Tibial artery (tissue), 4 donors: ENCODE data around the gene MPP2.

Experiments used
- DNase-seq, 2 donors: peaks; one replicate each; pipeline ENCODE4 v3.0.0-alpha.2; 2019
- H3K27ac ChIP-seq, 2 donors: fragments of 200-600 bp; sonication (generic) in 1 of 2; 1 replicate in 1 of 2; 2 replicates in 1 of 2; pipeline ENCODE4 v1.5.1; 2018 to 2019; ENCODE audit warnings: mild to moderate bottlenecking in 1 of 2
- H3K27me3 ChIP-seq, 2 donors: fragments of 200-600 bp; sonication (generic) in 1 of 2; one replicate each; pipeline versions ENCODE4 v1.5.1 to v1.6.0; 2016 to 2019
- H3K36me3 ChIP-seq, 3 donors: fragments of 200-600 bp; sonication (generic) in 2 of 3; one replicate each; pipeline ENCODE4 v1.5.1; 2016 to 2019; ENCODE audit warnings: mild to moderate bottlenecking in 2 of 3
- H3K4me1 ChIP-seq, 4 donors: fragments of 200-600 bp; sonication (generic) in 2 of 4; 1 replicate in 3 of 4; 2 replicates in 1 of 4; pipeline ENCODE4 v1.5.1; 2016 to 2019
- H3K4me3 ChIP-seq, 2 donors: fragments of 200-600 bp; sonication (generic) in 1 of 2; 1 replicate in 1 of 2; 2 replicates in 1 of 2; pipeline ENCODE4 v1.5.1; 2018 to 2019; ENCODE audit warnings: mild to moderate bottlenecking in 2 of 2
- H3K9me3 ChIP-seq, 3 donors: fragments of 200-600 bp; sonication (generic) in 1 of 3; one replicate each; pipeline ENCODE4 v1.5.1; 2016 to 2019
- intact Hi-C: fragments of 100-400 bp; cut with DNase I; formaldehyde crosslinking; loops from one replicate; pipeline ENCODE4 v1.15.0; 2023; ENCODE audit warnings: low total_unique reads
- TF ChIP-seq, protein P1 (sequence below), 2 experiments: fragments of 200-600 bp in 1 of 2; fragments of 450-650 bp in 1 of 2; IDR thresholded peaks; one replicate each; pipeline ENCODE4 v1.5.1; 2017 to 2019; ENCODE audit warnings: antibody characterized with exemption in 2 of 2, mild to moderate bottlenecking in 1 of 2, moderate library complexity in 1 of 2

MPP2 gene

DNA sequence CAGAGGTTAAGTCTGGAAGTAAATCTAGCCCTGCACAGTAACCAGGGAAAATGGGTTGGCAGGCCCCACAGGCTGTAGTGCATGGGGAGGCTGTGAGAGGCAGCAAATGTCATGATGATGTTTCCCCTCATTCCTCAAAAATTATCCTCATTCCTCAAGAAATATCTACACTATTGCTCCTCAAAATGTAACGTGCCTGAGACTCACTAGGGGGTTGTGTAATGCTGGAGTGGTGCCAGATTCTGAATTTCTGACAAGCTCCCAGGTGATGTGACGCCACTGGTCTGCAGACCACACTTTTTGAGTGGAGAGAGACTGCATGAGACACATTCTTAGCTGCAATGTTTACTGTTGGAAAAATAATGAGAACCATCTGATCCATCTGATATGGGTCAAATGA is 73.2 kb downstream of the MPP2 start:
- TF ChIP-seq, protein P1, sequence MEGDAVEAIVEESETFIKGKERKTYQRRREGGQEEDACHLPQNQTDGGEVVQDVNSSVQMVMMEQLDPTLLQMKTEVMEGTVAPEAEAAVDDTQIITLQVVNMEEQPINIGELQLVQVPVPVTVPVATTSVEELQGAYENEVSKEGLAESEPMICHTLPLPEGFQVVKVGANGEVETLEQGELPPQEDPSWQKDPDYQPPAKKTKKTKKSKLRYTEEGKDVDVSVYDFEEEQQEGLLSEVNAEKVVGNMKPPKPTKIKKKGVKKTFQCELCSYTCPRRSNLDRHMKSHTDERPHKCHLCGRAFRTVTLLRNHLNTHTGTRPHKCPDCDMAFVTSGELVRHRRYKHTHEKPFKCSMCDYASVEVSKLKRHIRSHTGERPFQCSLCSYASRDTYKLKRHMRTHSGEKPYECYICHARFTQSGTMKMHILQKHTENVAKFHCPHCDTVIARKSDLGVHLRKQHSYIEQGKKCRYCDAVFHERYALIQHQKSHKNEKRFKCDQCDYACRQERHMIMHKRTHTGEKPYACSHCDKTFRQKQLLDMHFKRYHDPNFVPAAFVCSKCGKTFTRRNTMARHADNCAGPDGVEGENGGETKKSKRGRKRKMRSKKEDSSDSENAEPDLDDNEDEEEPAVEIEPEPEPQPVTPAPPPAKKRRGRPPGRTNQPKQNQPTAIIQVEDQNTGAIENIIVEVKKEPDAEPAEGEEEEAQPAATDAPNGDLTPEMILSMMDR (IDR thresholded peaks at IDR 0.05) = no peak
- Histone ChIP-seq H3K27ac (no peak overlapping the region), H3K4me1 (peaks cover 0 to 22% (median 18%) of the 10 kb centered on the region in 4 donors), H3K36me3 (peaks cover 0 to 22% (median 6%) of the 10 kb centered on the region in 3 donors), H3K27me3 (no peaks in the 10 kb centered on the region), H3K9me3 (no peaks in the 10 kb centered on the region), H3K4me3 (no peak overlapping the region)
- DNase-seq = no peak
- intact Hi-C loops = loop anchor here (10.0 kb wide), 1 partner anchor 49 kb away; the partner anchor contains the start of gene CFAP97D1

DNA sequence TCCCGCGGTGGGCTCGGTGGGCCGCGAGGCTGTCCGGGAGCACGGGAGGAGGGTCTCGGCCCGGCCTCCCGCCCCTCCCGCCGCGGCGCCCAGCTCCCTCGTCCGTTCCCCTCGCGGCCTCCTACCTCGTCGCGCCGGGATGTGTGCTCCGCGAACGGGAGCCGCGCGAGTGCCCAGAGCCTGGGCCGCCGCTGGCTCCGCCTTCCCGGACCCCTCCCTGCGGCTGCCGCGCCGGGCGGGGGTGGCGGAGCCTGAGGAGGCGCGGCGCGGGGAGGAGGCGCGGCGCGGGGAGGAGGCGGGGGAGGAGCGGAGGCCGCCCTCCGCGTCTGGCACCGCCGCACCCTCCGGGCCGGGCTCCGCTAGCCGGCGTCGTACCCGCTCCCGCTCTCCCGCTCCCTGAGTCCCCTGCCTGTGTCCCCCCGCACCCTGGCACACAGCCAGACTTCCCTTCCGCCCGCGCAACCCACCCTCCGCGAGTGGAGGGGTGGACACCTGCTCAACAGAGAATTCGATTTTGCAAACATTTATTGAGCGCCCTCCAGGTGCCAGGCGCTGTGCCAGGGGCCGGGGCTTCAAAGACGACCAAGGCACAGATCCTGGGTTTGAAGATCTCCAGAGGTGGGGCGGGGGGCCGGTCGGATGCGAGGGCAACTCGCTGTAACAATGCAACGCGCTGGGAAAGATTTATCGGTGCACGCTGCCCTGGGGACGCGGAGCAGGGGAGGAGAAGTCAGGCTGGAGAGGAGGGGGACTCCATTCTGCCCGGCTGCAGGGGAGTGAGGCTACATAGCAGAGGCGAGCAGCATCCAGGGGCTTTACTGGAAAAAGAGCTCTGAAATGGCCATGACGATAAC is 74.1 kb downstream of the MPP2 start, which contains the start of gene MPP3:
Gene MPP3, minus strand, starts transcription at position 171 of the 854 bp plus-strand sequence. CDS start 1,240 bp downstream, outside the sequence.
- Histone ChIP-seq H3K9me3 (no peaks in the 10 kb centered on the region), H3K36me3 (peaks cover 0 to 31% (median 15%) of the 10 kb centered on the region in 3 donors), H3K27ac (peak within 1 kb of the TSS; percentile 72 to 75), H3K27me3 (no peaks in the 10 kb centered on the region), H3K4me3 (peak within 1 kb of the TSS; percentile 66 to 68), H3K4me1 (peaks cover 0 to 22% (median 18%) of the 10 kb centered on the region in 4 donors)
- intact Hi-C loops = loop anchor here (10.0 kb wide), 1 partner anchor 48 kb away; the partner anchor contains the start of gene CFAP97D1
- DNase-seq = peak; percentile 52 to 83
- TF ChIP-seq, protein P1 (IDR thresholded peaks at IDR 0.05) = no peak

DNA sequence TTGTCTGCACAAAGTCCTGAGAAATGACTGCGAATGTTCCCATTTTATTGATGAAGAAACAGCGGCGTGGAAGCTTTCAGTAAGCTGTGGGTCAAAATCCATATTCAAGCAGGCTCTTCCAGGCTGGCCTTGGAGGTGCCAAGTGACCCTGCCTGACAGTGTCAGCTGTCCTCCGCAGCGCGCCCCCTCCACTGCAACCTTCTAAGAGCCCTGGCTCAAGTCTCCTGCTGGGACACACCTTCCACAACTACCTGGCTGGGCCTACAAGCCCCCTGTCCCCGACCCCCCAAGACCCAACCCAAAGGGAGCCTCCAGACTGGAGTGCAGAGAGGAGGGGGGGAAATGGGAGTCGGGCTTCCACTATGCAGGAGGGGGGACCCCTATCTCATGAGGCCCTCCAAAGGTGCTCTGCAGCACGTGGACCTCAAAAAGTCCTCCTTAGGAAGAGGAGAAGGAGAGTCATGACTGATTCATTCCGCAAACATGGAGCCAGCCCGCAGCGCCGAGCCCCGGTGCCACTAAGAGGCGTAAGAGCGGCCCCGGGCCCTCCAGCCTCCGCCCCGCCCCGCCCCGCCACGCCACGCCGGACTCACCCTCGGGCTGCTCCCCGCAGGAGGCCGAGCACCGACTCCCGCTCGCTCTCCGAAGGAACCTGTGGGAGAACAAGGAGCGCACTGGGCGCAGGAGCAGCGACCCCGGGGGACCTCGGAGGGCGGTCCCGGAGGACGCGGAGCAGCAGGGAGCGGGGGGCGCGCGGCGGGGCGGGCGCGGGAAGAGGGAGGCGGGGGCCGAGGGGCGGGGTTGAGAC is 75.0 kb downstream of the MPP2 start:
- Histone ChIP-seq H3K27me3 (no peaks in the 10 kb centered on the region), H3K9me3 (no peaks in the 10 kb centered on the region)
- intact Hi-C loops = loop anchor here (10.0 kb wide), 1 partner anchor 48 kb away; the partner anchor contains the start of gene CFAP97D1

DNA sequence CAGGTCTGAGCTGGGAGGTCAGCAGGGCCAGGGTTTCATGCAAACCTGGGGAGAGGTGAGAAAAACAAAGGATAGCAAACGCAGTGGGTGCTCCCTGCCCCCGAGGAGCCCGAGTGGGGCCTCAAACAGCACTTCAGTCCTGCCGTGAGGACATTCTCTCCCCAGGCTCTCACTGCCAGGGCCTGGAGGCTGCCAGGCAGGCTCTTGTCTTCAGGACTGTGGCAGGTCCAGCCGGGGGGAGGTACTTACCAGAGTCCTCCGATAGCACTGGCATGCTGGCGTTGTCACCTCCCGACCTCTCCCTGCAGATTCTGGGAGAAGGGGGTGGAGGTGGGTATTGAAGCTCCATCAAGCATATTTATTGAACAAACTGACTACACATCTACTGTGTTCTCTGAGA is 75.7 kb downstream of the MPP2 start:
- H3K27me3 ChIP-seq = no peaks in the 10 kb centered on the region
- H3K4me1 ChIP-seq = peaks cover 0 to 22% (median 18%) of the 10 kb centered on the region in 4 donors
- no peak for DNase-seq
- TF ChIP-seq, protein P1 (IDR thresholded peaks at IDR 0.05) = no peak
- H3K36me3 ChIP-seq = peaks cover 5 to 47% (median 24%) of the 10 kb centered on the region in 3 donors
- H3K4me3 ChIP-seq = peak overlapping the region in 1 of 2 donors; percentile 68
- H3K27ac ChIP-seq = no peak overlapping the region
- no peaks in the 10 kb centered on the region for H3K9me3 ChIP-seq
- intact Hi-C loops = loop anchor here (10.0 kb wide), 1 partner anchor 47 kb away; the partner anchor contains the start of gene CFAP97D1

More for the DNA sequence above, 75.0 kb downstream of the MPP2 start:
- H3K27ac ChIP-seq = peak overlapping the region; percentile 72 to 75
- TF ChIP-seq, protein P1 (IDR thresholded peaks at IDR 0.05) = no peak
- peaks cover 5 to 40% (median 23%) of the 10 kb centered on the region in 3 donors for H3K36me3 ChIP-seq
- DNase-seq = peak; percentile 42 to 77
- H3K4me3 ChIP-seq = peak overlapping the region; percentile 66 to 68
- H3K4me1 ChIP-seq = peaks cover 0 to 22% (median 18%) of the 10 kb centered on the region in 4 donors

- intact Hi-C loops = loop anchor here (10.0 kb wide), 1 partner anchor 46 kb away; the partner anchor contains the start of gene CFAP97D1
Measured at GRCh38 chr17:43830510-43831140, 76.7 kb downstream of the MPP2 start.

More at GRCh38 chr17:43830510-43831140, 76.7 kb downstream of the MPP2 start:
- Histone ChIP-seq H3K36me3 (peaks cover 5 to 57% (median 27%) of the 10 kb centered on the region in 3 donors), H3K27me3 (no peaks in the 10 kb centered on the region), H3K9me3 (no peaks in the 10 kb centered on the region), H3K27ac (no peak overlapping the region), H3K4me3 (no peak overlapping the region), H3K4me1 (peaks cover 0 to 22% (median 18%) of the 10 kb centered on the region in 4 donors)
- TF ChIP-seq, protein P1 (IDR thresholded peaks at IDR 0.05) = no peak
- no peak for DNase-seq
